Medulla oblongata (tissue), 1 donor: ENCODE data around the gene HEATR9.
"Not testable (repeated sequence)": the region's sequence is repeated elsewhere in the genome, so short reads cannot be mapped to it uniquely, and the experiment has no call there.

Experiments
- DNase-seq: peaks from one replicate; pipeline ENCODE4 v3.0.0-alpha.2; 2015; ENCODE audit errors: extremely low spot score

HEATR9 gene, protein sequence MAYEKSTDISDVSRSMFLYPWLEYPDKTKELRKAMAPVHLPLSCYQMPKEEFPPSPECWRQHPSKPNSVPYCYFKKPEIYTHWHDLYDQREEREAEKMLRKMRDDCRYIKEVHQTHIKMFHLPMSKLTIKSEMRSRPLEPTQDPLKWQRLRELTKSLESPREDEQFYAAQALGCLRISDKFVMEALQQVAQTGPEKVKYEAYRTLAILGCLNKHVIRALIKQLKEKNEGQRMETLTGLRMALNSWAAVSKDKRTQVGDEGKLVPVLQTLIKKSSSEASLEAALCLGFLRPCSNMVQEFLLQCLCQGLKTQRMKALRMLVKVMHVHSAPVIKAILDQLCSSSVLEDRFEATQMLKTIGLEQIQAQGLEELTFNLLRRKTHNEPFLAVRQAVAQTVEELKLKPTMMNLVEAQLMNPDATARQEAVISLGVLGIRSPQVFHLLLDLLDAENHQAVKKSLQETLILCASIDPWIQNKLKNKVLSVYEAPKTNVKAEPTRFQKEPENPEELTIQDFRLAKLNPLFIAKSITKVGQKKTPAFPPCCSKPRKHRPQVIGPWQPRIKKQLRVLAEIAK

DNA sequence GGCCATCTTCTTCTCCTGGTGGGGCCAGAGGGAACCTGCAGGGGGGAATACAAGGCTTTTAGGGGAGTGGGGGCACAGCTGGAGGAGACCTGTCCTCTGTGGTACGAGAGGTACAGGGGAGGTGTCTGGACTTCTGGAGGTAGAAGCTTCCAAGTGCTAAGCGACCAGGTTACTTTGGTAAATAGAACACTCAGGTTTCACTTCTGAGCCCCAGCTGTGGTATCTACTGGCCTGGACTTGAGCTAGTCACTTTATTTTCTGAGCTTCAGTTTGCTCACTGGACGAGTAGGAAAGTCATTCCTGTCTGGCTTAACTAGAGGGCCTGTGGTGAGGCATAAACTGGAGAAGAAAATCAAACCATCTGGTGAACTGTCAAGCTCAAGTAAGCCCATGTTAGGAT is at the start of gene HEATR9:
TSS of gene HEATR9 (minus strand) at position 155 of the 400 bp plus-strand sequence. CDS start at position 6, 149 bp downstream.
- no peak for DNase-seq

DNA sequence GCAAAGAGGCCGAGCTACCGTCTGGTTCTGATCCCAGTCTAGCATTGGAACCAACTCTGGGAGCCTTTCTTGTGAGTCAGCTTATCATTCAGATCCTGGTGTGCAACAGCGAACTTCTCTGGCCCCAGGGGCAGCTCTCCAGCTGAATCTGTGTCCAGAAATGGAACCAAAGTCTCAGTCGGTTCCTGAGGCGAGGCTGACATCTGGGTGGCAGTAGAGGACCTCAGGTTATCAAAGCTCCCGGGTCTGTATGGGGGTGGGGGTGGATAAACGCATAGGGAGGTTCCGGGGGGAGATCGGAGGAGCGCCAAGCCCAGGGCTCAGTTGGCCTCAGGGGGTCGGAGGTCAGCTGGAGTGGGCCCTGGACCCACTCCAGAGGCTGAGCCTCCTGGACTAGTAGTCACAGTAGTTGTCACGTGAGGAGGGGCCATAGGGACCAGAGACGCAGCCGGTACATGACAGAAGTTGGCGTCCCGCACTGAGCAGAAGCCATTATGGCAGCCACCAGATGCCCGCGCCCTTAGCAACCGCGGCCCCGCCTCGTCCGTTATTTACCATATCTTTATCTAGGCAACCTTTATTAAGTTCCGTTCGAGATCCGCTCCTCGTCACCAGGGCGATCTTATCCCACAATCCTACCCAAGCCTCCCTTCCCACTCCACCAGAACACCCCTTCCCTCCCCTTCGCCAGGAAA is 49.0 kb upstream of the HEATR9 start:
- no peak for DNase-seq

DNA sequence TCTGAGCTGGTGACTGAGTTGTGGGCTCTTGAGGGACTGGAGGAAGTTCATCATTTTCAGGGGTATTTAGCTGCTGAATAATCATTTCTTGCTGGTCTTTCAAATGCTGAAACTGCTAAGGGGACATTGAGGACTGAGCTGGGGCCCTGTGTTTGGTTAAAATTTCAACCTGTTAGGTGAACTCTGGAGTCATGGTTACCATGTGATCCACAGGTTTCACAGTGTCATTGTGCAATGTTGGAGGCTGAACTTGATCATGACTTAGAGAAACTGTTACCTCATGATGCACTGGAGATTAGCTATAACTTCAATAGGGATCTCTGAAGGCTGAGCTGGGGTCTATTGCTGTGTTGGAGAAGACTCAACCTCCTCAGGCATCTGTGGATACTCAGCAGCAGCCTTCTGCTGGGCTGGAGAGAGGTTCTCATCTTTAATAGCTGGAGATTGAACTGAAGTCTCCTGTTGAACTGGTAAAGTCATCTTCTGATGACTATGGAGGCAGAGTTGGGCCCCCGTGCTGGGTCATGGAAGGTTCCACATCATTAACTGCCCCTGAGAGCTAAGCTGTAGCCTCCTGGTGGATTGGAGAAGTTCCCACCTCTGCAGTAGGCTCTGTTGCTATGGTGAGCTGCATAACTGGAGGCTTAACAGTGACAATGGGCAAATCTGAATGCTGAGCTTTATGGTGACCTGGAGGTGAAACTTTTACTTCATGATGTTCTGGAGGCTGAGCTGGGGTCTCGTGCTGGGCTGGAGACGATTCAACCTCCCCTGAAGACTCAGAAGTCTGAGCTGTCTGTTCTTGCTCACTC is 46.7 kb upstream of the HEATR9 start:
- no peak for DNase-seq

GRCh38 chr17:35914354-35914753 is 45.7 kb upstream of the HEATR9 start:
- no peak for DNase-seq

DNA sequence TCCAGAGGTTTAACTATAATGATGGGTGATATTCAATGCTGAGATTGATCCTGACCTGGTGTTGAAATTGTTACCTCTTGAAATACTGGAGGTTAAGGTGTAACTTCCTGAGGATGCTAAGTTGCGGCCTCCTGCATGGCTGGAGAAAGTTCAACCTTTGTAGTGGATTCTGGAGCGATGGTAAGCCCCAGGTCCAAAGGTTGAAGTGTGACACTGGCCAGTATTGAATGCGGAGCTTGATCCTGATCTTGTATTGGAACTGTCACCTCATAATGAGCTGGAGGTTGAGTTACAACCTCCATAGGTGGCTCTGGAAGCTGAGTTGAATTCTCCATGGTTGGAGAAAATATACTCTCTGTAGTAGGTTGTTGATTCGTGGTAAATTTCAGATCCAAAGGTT is 44.9 kb upstream of the HEATR9 start:
- DNase-seq, result no peak

DNA sequence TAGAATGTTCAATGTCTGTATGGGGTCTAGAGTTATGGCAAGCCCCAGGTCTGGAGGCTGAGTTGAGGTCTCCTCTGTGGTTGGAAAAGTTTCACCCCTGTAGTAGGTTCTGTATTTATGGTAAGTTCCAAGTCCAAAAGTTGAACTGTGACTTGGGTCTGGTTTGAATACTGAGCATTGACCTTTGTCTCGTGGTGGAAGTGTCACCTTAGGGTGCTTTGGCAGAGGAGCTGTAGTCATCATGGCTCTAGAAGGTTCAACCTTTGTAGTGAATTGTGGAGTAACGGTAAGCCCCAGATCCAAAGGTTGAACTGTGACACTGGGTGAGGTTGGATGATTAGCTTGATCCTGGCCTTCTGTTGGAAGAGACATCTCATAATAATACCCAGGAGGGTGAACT is 44.3 kb upstream of the HEATR9 start:
- DNase-seq, result no peak

- DNase-seq, result no peak
These were observed 43.7 kb upstream of the HEATR9 start for GRCh38 chr17:35912339-35912912.

DNA sequence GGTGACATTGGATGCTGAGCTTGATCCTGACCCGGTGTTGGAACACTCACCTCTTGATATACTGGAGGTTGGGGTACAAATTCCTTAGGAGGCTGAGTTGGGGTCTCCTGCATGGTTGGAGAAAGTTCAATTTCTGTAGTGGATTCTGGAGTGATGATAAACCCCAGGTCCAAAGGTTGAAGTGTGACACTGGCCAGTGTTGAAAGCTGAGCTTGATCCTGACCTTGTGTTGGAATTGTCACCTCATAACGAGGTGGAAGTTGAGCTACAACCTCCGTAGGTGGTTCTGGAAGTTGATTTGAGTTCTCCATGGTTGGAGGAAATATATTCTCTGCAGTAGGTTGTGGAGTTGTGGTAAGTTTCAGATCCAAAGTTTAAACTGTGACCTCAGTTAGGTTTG is 40.7 kb upstream of the HEATR9 start:
- no peak for DNase-seq

DNA sequence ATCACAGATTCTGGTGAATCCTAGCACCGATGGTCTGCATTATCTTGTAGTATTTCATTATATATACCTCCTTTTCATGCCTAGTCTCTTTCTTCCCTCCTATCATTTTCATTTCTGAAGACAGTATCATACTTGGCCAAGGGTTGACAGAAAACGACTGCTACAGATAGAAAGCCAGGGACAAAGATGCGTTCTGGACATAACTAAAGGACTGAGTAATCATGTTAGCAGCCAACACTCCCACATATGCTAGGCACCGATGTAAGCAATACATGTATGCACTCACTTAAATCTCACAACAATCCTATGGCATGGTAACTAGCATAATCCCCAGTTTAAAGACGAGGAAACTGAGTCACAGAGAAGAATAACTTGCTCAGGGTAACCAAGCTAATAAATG is 39.0 kb upstream of the HEATR9 start:
- no peak for DNase-seq

- DNase-seq, result no peak
These were observed 38.4 kb upstream of the HEATR9 start for GRCh38 chr17:35906926-35907637.

DNA sequence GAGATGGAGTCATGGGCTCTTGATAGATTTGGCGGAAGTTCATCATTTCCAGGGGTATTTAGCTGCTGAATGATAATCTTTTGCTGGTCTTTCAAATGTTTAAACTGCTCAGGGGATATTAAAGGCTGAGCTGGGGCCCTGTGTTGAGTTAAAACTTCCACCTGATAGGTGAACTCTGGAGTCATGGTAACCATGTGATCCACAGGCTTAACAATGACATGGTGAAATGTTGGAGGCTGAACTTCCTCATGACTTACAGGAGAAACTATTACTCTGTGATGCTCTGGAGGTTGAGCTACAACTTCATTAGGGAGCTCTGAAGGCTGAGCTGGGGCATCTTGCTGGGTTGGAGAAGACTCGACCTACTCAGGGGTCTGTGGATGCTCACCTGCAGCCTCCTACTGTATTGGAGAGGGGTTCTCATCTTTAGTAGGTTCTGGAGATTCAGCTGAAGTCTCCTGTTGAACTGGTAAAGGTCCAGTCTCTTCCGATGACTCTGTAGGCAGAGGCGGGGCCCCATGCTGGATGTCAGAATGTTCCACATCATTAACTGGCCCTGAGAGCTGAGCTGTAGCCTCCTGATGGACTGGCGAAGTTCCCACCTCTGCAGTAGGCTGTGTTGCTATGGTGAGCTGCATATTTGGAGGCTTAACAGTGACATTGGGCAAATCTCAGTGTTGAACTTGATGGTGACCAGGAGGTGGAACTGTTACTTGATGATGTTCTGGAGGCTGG is 37.7 kb upstream of the HEATR9 start:
- DNase-seq, result no peak

DNA sequence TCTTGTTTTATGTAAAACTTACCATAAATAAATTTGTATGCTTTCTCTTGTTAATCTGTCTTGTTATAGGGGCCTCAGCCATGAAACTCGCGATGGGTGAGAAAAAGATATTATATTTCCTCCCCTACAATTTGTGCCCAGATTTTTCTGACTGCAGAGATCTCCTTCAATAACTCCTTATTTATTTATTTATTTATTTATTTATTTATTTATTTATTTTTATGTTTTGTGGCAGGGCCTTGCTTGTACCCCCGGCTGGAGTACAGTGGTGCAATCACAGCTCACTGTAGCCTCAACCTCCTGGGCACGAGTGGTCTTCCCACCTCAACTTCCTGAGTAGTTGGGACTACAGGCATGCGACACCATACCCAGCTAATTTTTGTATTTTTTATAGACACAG is 34.8 kb upstream of the HEATR9 start:
- DNase-seq, result no peak

- DNase-seq, result no peak
These were observed 33.0 kb upstream of the HEATR9 start for GRCh38 chr17:35901631-35902175.

- no peak for DNase-seq
These were observed 32.2 kb upstream of the HEATR9 start for GRCh38 chr17:35900708-35901480.

DNA sequence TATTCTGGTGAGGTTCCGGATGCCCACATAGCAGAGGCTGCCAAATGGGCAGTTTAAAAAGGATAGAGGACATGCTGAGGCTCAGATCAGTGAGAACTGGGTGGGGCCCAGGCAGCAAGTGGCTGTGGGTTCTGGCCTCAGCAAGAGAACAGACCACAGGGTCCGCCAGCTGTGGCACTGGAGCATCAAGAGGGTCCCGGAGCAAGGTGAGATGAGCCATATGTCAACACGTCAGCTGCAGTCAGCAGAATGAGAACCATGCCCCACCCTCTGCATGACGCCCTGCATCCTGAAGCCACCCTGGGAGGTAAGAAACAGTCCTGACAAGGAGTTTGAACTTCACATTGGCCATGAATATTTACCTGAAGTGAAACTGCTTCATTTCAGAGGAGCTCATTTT is 31.6 kb upstream of the HEATR9 start:
- no peak for DNase-seq

DNA sequence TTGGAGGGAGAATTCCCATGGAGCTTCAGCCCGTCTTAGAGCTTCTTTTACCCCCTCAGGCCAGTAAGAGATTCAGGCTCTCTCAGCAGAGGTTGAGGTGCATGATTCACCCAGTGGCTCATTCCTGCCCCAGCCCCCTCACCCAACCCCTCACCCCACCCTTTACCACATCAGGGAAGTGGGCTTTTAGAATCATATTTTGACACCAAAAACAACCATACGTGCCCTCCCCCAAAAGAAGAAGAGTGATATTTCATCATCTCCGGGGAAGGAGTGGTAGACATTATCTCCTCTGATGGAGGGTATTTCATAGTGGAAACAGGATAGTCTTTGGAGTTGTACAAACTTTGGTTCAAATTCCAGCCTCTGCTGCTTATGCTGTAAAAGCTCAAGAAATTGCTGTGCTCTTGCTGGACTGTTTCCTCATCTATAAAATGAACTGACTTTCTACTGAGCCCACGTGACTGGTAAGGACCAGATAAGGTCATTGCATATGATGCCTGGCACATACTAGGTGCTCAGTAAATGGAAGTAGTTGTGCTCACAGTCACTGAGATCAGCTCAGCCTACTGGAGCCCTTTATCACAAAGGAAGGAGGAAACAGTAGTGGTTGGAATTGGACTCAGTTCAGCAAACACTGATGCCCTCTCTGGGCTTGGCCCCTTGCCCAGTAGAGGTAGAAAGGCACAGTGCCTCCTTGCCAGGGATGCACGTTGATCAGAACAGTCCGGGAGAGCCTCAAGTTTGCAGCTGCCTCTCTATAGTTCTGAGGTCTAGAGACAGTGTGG is 29.8 kb upstream of the HEATR9 start:
- no peak for DNase-seq

- DNase-seq, result not testable (repeated sequence)
These were observed 29.1 kb upstream of the HEATR9 start for GRCh38 chr17:35897772-35898171.
